Dermis blood vessel endothelial cell (primary cell): ENCODE data around the gene KAZN. TPM values are rescaled to one million over a fixed set of nuclear protein-coding genes. Genes with fewer than 3 reads are reported as not detected.

Experiments used
- DNase-seq: peaks from one replicate; pipeline ENCODE4 v3.0.0; 2010
- total RNA-seq: library from RNA; depleted of rRNA; stranded (reverse); fragments of >200 nt; gene quantifications from 2 replicates; pipeline ENCODE4 v1.2.3, GENCODE V29; 2014

The KAZN gene
- total RNA-seq, 1 donor from 2014 or later = 1.9 TPM

- DNase-seq = no peak
These were observed 50.7 kb downstream of the KAZN start for GRCh38 chr1:14648896-14649855.

- DNase-seq = no peak
These were observed 51.5 kb downstream of the KAZN start for GRCh38 chr1:14649976-14650375.

DNA sequence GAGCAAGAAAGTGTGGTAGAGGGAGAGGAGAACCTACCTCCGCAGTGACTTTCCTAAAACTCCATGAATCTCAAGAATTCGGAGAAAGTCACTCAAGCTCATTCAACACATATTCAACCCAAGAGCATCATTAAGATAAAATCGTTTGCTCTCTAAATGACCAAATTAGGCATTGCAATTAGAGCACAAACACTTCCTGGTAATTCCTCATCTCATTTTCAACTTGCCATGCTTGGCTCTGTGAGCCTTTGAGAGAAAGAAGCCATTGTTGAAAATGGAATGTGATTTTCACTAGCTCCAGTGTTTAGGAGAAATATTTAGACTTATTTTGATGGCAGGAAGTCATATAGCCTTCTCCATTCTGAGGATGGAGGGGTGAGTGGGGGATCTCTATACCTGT lies 52.5 kb downstream of the KAZN start:
- no peak for DNase-seq

GRCh38 chr1:14652840-14653239 lies 54.4 kb downstream of the KAZN start:
- DNase-seq = no peak

GRCh38 chr1:14653461-14653960 lies 55.0 kb downstream of the KAZN start:
- no peak for DNase-seq

- DNase-seq = no peak
These were observed 56.1 kb downstream of the KAZN start for GRCh38 chr1:14654554-14654953.

- DNase-seq = no peak
These were observed 56.9 kb downstream of the KAZN start for GRCh38 chr1:14655385-14655784.

- DNase-seq = no peak
These were observed 58.0 kb downstream of the KAZN start for GRCh38 chr1:14656384-14656937.

DNA sequence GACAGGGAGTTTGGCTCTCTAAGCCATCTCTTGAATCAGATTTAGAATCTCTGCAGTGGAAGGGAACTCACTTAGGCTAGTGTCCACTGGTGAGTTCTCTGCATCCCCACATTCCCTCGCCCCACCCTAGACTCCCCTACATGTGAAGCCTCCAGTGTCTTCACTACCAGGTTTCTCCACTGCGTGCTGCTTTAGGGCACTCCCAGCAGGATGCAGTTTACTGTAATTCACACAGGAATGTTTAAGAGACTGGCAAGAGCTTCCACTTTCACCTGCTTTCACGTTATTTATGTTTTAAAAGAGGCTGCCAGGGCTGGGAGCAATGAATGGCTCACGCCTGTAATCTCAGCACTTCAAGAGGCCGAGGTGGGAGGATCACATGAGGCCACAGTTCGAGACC lies 60.2 kb downstream of the KAZN start:
- DNase-seq = no peak

DNA sequence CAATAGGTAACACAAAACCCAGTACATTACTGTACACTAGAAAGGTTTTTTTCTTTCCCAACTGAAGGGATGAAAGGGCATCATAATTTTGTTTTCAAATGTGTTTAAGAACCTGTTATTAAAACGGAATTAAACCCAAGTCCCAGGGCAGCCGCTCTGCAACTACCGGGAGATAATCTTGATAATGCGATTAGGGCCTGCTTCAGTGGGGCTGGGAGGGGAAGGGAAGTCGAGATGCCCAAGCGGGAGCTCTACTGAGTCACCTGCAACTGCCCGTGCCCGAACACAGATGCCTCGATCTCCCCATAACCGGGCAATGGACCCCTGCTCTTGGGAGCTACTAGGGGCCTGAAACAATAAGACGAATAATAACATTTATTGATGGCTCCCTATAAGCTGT lies 61.4 kb downstream of the KAZN start:
- no peak for DNase-seq

- DNase-seq = no peak
These were observed 62.3 kb downstream of the KAZN start for GRCh38 chr1:14660801-14661200.

DNA sequence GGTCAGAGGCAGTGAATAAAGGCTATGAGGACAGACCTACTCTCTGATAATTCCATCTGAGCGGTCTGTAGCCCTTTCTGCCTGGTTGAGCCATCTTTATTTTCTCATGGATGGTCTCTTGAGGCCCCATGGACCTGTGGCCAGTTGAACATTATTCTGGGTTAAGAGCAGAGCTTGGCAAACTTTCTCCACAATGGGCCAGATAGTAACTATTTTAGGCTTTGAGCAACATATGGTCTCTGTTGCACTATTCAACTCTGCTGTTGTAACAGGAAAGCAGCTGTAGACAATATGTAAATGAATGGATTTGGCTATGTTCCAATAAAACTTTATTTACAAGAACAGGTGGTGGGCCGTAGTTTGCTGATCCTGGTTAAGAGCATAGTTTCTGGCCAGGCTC lies 62.7 kb downstream of the KAZN start:
- DNase-seq = no peak

GRCh38 chr1:14662116-14662515 lies 63.6 kb downstream of the KAZN start:
- DNase-seq = no peak

- no peak for DNase-seq
These were observed 65.3 kb downstream of the KAZN start for GRCh38 chr1:14663773-14664172.

DNA sequence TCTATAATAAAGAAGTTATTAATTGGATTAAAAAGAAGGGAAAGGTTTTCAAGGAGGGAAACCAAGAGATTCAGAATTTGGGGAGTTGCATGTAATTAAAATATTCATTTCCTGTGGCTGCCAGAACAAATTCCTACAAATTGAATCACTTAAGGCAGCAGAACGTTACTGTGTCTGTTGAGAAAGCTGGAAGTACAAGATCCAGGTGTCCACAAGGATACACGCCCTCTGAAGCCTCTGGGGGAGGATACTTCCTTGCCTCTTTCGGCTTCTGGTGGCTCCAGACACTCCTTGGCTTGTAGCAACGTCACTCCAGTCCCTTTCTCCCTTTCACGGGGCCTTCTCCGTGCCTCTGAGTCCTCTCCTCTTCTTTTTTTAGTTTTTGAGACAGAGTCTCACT lies 67.9 kb downstream of the KAZN start:
- no peak for DNase-seq

DNA sequence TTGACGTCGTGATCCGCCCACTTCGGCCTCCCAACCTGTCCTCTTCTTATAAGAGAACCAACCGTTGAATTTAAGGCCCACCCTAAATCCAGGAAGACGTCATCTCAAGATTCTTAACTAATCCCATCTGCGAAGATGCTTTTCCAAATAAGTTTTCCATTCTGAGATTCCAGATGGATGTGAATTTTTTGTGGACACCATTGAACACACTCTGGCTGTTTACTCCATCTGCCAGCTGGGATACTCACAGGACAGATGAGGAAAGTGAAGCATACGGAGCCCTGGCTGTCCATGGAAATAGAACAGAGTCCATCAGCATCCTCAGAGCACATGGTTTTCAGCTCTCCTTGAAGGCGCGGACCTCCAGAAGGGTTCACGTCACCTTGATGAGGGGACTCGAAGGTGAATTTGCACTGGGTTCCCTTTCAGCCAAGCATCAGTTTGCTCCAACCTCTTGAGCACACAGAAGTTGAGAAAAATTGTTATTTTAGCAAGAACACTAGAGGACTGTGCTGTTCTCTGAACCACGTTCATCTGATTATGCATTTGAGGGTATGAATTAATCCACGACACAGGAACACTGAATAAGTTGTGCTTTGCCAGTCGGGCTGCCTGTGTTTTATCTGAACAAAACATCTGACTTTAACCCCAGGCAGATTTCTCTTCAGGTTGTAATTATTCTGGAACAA lies 68.6 kb downstream of the KAZN start:
- DNase-seq = no peak

GRCh38 chr1:14667651-14667984 lies 69.1 kb downstream of the KAZN start:
- no peak for DNase-seq

DNA sequence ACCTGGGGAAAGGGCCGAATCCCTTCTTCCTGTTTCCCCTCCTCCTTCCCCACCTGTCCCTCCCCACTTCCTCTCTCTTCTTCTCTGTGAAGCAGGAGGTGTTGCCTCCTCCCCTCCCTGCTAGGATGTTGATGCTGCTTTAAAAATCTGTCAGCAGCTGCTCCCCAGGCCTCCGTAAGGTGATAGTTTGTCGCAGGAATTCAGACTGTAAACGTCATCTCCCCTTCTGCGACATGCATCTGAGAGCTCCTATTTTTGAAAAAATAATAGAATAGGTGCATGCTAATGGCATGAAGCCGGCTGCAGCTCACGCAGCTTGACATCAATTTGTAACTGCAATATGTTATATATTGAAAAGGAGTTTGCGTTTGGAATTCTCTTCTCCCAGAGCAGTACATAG lies 70.1 kb downstream of the KAZN start:
- no peak for DNase-seq

GRCh38 chr1:14672005-14672404 lies 73.5 kb downstream of the KAZN start:
- DNase-seq = no peak

GRCh38 chr1:14674030-14674429 lies 75.5 kb downstream of the KAZN start:
- no peak for DNase-seq

- DNase-seq = no peak
These were observed 77.9 kb downstream of the KAZN start for GRCh38 chr1:14676400-14676799.

GRCh38 chr1:14677292-14677971 lies 78.9 kb downstream of the KAZN start:
- DNase-seq = no peak

DNA sequence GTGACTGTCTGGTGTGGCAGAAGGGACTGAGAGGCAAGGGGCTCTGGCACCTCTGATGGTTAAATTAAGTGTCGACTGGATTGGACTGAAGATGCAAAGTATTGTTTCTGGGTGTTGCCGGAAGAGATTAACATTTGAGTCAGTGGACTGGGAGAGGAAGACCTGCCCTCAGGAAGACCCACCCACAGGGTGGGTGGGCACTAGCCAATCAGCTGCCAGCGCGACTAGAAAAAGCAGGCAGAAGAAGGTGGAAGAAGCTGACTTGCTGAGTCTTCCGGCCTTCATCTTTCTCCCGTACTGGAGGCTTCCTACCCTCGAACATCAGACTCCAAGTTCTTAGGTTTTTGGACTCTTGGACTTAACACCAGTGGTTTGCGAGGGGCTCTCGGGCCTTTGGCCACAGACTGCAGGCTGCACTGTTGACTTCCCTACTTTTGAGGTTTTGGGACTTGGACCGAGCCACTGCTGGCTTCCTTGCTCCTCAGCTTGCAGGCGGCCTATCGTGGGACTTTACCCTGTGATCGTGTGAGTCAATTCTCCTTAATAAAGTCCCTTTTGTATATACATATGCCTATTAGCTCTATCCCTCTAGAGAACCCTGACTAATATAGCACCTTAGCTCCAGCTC lies 79.6 kb downstream of the KAZN start:
- DNase-seq = no peak
